Hepatocyte (in vitro differentiated cells): ENCODE results near the gene TFDP2. TPM values are rescaled to one million over a fixed set of nuclear protein-coding genes. Genes with fewer than 3 reads are reported as not detected.

Source experiments
- DNase-seq: peaks from one replicate; pipeline ENCODE4 v3.0.0-alpha.2; 2016; ENCODE audit warnings: low spot score
- H2AFZ ChIP-seq: fragments of 200-600 bp; sonication (generic); 2 replicates; pipeline ENCODE4 v1.6.0; 2016; ENCODE audit warnings: antibody characterized with exemption, mild to moderate bottlenecking
- H3K27ac ChIP-seq: fragments of 200-600 bp; sonication (generic); 2 replicates; pipeline ENCODE4 v1.5.1; 2016; ENCODE audit warnings: mild to moderate bottlenecking
- H3K27me3 ChIP-seq: fragments of 200-600 bp; sonication (generic); 2 replicates; pipeline ENCODE4 v1.6.1; 2016
- H3K36me3 ChIP-seq: fragments of 200-600 bp; sonication (generic); replicated peaks from 2 replicates; pipeline ENCODE4 v1.5.1; 2016; ENCODE audit warnings: low read depth; ENCODE audit not compliant: insufficient read depth
- H3K4me1 ChIP-seq: fragments of 200-600 bp; sonication (generic); 2 replicates; pipeline ENCODE4 v1.5.1; 2016; ENCODE audit warnings: mild to moderate bottlenecking, moderate library complexity; ENCODE audit not compliant: insufficient read depth
- H3K4me2 ChIP-seq: fragments of 200-600 bp; sonication (generic); 2 replicates; pipeline ENCODE4 v1.6.0; 2016
- H3K4me3 ChIP-seq: fragments of 200-600 bp; sonication (generic); 2 replicates; pipeline ENCODE4 v1.5.1; 2016; ENCODE audit warnings: mild to moderate bottlenecking
- H3K79me2 ChIP-seq: fragments of 200-600 bp; sonication (generic); 2 replicates; pipeline ENCODE4 v1.6.0; 2017; ENCODE audit warnings: mild to moderate bottlenecking
- H3K9me2 ChIP-seq: fragments of 200-600 bp; sonication (generic); replicated peaks from 2 replicates; pipeline ENCODE4 v1.6.0; 2017; ENCODE audit warnings: mild to moderate bottlenecking; ENCODE audit not compliant: insufficient read depth
- H3K9me3 ChIP-seq: fragments of 200-600 bp; sonication (generic); 2 replicates; pipeline ENCODE4 v1.5.1; 2016; ENCODE audit warnings: low read depth, mild to moderate bottlenecking
- H4K20me1 ChIP-seq: fragments of 200-600 bp; sonication (generic); 2 replicates; pipeline ENCODE4 v1.6.0; 2016; ENCODE audit warnings: mild to moderate bottlenecking; ENCODE audit not compliant: insufficient read depth, poor library complexity, severe bottlenecking
- EZH2 ChIP-seq: fragments of 200-600 bp; sonication (generic); IDR thresholded peaks from 2 replicates; pipeline ENCODE4 v1.6.1; 2016; ENCODE audit warnings: antibody characterized with exemption, mild to moderate bottlenecking, borderline replicate concordance
- EZH2phosphoT487 ChIP-seq: fragments of 200-600 bp; sonication (generic); IDR thresholded peaks from one replicate; pipeline ENCODE4 v1.6.1; 2018; ENCODE audit warnings: antibody characterized with exemption, mild to moderate bottlenecking, low read depth, moderate library complexity; ENCODE audit not compliant: unreplicated experiment, severe bottlenecking
- WGBS: methylation state at CpG from one replicate; pipeline ENCODE4 v1.1.6; 2016; ENCODE audit warnings: low lambda C conversion rate; ENCODE audit errors: missing lambda C conversion rate; 5-methylcytosine and 5-hydroxymethylcytosine counted together
- polyA plus RNA-seq: library from polyadenylated mRNA; unstranded; fragments of >200 nt; fragmentation: Nextera tagmentation; extraction: Ambion mirVana; gene quantifications from 2 replicates; pipeline ENCODE4 v1.2.1, GENCODE V29; 2016
- total RNA-seq: library from RNA; depleted of rRNA; stranded (reverse); fragments of >200 nt; gene quantifications from 2 replicates; pipeline ENCODE4 v1.2.3, GENCODE V29; 2014
- TF ChIP-seq, protein P1 (sequence below): fragments of 200-600 bp; sonication (generic); IDR thresholded peaks from 2 replicates; pipeline ENCODE4 v1.5.1; 2016; ENCODE audit warnings: antibody characterized with exemption, mild to moderate bottlenecking; ENCODE audit not compliant: poor library complexity

Gene TFDP2
- total and polyA plus RNA-seq, 2 experiments from 2014 or later: 57.6 to 61.6 TPM

GRCh38 chr3:142051351-142051750 is 98.0 kb downstream of the TFDP2 start:
- Histone ChIP-seq H3K4me1 (no peaks in the 10 kb centered on the region), H3K27ac (no peak overlapping the region), H3K9me2 (no peaks in the 10 kb centered on the region), H3K27me3 (no peaks in the 10 kb centered on the region), H3K4me3 (no peak overlapping the region), H3K36me3 (no peaks in the 10 kb centered on the region), H3K4me2 (no peak overlapping the region), H3K9me3 (no peaks in the 10 kb centered on the region), H3K79me2 (no peaks in the 10 kb centered on the region), H4K20me1 (no peaks in the 10 kb centered on the region), H2AFZ (no peak overlapping the region)
- no peak for TF ChIP-seq EZH2phosphoT487
- TF ChIP-seq EZH2: no peak
- TF ChIP-seq, protein P1, sequence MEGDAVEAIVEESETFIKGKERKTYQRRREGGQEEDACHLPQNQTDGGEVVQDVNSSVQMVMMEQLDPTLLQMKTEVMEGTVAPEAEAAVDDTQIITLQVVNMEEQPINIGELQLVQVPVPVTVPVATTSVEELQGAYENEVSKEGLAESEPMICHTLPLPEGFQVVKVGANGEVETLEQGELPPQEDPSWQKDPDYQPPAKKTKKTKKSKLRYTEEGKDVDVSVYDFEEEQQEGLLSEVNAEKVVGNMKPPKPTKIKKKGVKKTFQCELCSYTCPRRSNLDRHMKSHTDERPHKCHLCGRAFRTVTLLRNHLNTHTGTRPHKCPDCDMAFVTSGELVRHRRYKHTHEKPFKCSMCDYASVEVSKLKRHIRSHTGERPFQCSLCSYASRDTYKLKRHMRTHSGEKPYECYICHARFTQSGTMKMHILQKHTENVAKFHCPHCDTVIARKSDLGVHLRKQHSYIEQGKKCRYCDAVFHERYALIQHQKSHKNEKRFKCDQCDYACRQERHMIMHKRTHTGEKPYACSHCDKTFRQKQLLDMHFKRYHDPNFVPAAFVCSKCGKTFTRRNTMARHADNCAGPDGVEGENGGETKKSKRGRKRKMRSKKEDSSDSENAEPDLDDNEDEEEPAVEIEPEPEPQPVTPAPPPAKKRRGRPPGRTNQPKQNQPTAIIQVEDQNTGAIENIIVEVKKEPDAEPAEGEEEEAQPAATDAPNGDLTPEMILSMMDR: no peak
- no peak for DNase-seq
- WGBS: 98% methylated on average over 6 of the region's 6 CpGs

- H2AFZ ChIP-seq: no peak overlapping the region
- no peaks in the 10 kb centered on the region for H3K9me2 ChIP-seq
- no peak overlapping the region for H3K27ac ChIP-seq
- H4K20me1 ChIP-seq: no peaks in the 10 kb centered on the region
- 66% methylated on average over 1 of the region's 1 CpG for WGBS
- no peaks in the 10 kb centered on the region for H3K27me3 ChIP-seq
- no peak overlapping the region for H3K4me2 ChIP-seq
- no peak overlapping the region for H3K4me3 ChIP-seq
- H3K79me2 ChIP-seq: no peaks in the 10 kb centered on the region
- TF ChIP-seq, protein P1: no peak
- TF ChIP-seq EZH2phosphoT487 (no peak), EZH2 (no peak)
- H3K4me1 ChIP-seq: no peaks in the 10 kb centered on the region
- no peaks in the 10 kb centered on the region for H3K36me3 ChIP-seq
- no peaks in the 10 kb centered on the region for H3K9me3 ChIP-seq
- no peak for DNase-seq
These were observed 102.3 kb downstream of the TFDP2 start for GRCh38 chr3:142047021-142047369.

DNA sequence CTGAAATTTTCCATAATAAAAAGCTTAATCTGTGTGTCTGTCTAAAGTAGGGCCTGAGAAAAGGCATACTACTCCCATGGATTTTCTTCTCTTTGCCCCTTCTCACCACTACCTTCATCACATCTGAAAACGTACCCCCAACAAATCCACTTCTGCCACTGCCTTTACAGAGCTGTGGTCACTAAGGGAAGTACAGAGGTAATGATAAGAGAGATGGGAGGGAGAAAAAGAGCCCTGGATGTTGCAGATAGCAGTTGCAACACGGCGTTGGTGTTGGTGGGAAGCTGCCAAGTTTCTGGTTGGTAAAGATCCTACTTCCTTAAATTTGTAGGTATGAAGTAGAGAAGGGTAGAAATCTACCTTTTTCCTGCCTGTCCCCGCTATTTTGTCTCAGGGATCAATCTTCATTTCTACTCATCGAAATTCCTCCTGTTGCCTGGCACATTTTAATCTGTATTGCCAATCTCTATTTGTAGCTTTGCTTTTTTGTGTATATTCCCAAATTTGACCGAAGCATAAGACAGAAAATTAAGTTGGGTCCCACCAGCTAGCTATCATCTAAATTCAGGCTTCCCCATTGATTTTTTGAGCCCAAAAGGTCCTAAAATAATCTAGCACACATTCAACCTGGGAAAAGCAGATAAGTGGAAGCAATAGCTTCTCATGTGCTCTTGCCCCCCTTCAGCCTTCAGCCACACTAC is 102.9 kb downstream of the TFDP2 start:
- no peak for DNase-seq
- no peaks in the 10 kb centered on the region for H3K4me1 ChIP-seq
- H3K4me3 ChIP-seq: no peak overlapping the region
- no peak overlapping the region for H3K27ac ChIP-seq
- WGBS: 86% methylated on average over 6 of the region's 6 CpGs
- no peak overlapping the region for H2AFZ ChIP-seq
- no peaks in the 10 kb centered on the region for H3K79me2 ChIP-seq
- H3K36me3 ChIP-seq: no peaks in the 10 kb centered on the region
- no peaks in the 10 kb centered on the region for H3K27me3 ChIP-seq
- no peaks in the 10 kb centered on the region for H4K20me1 ChIP-seq
- H3K9me2 ChIP-seq: no peaks in the 10 kb centered on the region
- no peak overlapping the region for H3K4me2 ChIP-seq
- H3K9me3 ChIP-seq: no peaks in the 10 kb centered on the region
- TF ChIP-seq EZH2phosphoT487 (no peak), EZH2 (no peak)
- TF ChIP-seq, protein P1: no peak
